ENCODE measurements around the gene PGLYRP2.
"Not testable (repeated sequence)": the region's sequence is repeated elsewhere in the genome, so short reads cannot be mapped to it uniquely, and the experiment has no call there.

The PGLYRP2 gene

DNA sequence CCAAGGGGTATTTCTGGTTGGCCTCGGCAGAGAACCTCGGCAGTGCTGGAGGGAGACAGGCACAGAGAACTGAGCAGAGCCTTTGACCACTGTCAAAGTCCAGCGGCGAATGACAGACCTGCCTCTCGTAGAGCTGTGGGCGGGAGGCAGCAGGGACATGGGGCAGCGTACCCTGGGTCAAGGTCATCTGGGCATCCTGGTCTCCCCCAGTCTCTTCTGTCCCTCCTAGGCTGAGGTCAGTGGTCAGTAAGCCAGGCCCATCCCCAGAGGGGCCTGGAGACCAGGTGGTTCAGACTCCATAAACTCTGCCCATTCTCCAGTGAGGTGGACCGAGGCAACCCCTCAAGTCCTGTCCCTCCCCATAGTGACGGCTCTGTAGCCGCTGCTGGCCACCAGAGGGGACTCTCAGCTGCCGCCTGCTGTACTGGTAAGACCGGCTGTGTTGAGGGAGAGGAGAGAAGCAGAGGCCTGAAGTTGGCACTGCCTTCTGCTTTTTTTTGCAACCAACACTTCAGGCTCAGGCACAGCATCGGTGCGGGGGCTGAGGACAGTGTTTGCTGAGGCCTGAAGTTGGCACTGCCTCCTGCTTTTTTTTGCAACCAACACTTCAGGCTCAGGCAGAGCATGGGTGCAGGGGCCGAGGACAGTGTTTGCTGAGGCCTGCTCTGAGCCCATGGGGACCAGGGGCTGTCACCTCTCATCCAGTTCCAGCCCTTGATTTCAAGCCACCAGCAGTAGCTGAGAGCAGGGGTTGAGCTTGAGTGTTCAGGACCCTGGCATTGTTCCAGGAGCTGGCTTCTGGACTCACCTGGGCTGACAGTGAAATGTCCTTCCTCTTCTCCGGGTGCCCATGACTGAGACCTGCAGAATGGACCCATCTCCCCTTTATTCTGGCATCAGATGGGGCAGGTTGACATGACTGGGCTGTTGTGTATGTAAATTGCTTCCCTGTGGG, at the start of gene PGLYRP2:
Gene PGLYRP2 (minus strand): TSS at position 111 of the 955 bp plus-strand sequence. CDS start 130 bp downstream, outside the sequence.
- no peak for DNase-seq (ENCODE audit: low read depth)

GRCh38 chr19:15527705-15528104, 48.4 kb upstream of the PGLYRP2 start:
- DNase-seq (ENCODE audit: low read depth), result no peak

- DNase-seq (ENCODE audit: low read depth), result no peak
Observed at GRCh38 chr19:15526408-15526807, 47.1 kb upstream of the PGLYRP2 start.

DNA sequence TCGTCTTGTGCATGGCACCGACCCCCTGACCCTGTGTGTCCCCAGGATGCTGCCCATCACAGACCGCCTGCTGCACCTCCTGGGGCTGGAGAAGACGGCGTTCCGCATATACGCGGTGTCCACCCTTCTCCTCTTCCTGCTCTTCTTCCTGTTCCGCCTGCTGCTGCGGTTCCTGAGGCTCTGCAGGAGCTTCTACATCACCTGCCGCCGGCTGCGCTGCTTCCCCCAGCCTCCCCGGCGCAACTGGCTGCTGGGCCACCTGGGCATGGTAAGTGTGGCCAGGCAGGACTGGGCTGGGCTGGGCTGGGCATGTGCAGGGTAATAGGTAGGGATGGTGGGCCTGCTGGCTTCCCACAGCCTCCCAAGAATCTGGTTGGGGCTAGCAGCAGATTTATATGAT, 46.0 kb upstream of the PGLYRP2 start:
- no peak for DNase-seq (ENCODE audit: low read depth)

- no peak for DNase-seq (ENCODE audit: low read depth)
Observed at GRCh38 chr19:15524781-15525180, 45.5 kb upstream of the PGLYRP2 start.

DNA sequence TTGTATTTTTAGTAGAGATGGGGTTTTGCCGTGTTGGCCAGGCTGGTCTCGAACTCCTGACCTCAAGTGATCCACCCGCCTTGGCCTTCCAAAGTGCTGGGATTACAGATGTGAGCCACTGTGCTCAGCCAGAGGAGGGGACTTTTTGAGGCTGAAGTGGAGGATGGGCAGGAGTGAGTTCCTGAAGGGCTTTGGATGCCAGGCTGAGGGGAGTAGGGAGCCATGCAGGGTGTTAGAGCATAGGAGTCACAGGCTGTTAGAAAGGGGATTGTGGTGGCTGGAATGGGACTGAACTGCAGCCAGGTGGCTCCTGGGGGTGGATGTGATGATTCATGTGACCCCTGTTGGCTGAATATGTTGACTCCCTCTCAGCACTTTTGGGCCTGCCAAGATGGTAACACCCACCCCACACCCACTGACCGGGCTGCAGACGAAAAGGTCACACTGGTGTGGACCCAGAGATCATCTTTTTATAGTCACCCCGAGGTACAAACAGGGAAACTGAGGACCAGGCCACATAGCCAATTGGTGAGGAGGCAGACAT, 40.2 kb upstream of the PGLYRP2 start:
- no peak for DNase-seq (ENCODE audit: low read depth)

DNA sequence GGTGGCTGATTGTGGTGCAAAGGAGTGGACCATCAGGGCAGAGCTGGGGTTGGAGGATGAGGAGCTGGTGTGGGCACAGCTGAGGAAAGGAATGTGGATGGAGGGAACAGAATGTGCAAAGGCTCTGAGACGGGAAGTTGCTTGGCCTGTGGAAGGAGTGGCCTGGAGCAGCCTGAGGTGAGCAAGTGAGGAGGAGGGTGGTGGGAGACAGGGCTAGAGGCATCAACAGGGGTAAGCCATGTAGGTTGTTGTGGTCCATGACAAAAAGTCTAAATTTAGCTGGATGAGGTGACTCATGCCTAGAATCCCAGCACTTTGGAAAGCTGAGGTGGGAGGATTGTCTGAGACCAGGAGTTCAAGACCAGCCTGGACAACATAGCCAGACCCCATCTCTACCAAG, 38.5 kb upstream of the PGLYRP2 start:
- no peak for DNase-seq (ENCODE audit: low read depth)

GRCh38 chr19:15516363-15516762, 37.1 kb upstream of the PGLYRP2 start:
- no peak for DNase-seq (ENCODE audit: low read depth)

DNA sequence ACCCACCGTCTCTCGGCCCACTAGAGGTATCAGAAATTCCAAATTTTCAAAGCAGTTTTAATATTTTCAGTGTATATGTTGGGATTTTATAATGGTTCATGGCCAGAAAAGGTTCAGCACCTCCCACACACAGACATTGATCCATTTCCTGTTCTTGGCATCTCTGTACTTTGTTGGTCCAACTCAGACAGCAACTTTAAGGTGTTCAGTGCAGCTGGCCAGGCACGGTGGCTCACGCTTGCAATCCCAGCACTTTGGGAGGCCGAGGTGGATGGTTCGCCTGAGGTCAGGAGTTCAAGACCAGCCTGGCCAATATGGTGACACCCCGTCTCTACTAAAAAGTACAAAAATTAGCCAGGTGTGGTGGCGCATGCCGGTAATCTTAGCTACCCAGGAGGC, 35.9 kb upstream of the PGLYRP2 start:
- not testable (repeated sequence) for DNase-seq (ENCODE audit: low read depth)

DNA sequence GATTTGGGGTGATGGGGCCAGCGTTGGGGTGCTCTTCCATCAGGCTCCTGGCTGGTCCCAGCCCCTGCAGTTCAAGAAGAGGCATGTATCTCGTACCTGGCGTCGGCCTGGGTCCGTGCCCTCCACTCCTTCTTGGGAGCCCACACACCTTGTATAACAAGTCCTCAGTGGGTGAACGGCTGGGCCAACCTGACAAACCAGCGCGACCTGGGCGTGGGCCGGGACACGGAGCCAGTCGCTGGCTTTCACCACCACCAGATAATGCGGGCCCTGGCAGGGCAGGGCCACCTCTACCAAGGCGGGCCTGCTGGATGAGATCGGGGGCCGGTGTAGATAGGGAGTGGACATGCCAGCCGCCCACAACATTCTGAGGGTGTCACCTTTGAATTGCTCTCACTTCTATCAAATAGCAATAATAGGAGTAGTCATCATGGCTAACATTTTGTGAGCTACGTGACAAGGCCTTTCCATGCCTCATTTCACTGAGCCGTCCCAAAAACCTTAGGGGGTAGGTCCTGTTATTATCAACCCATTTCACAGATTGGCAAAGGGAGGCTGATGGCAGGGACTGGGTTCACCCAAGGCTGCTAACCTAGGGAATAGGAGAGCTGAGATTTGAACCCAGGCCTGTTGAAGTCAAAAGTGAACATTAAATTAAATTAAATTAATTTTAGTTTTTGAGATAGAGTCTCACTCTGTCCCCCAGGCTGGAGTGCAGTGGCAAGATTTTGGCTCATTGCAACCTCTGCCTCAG, 32.5 kb upstream of the PGLYRP2 start:
- DNase-seq (ENCODE audit: low read depth), result no peak

- DNase-seq (ENCODE audit: low read depth), result no peak
Observed at GRCh38 chr19:15508035-15508710, 28.9 kb upstream of the PGLYRP2 start, which contains the start of gene CYP4F22. Gene CYP4F22 (plus strand): TSS chr19:15508525. CDS start chr19:15525337, 16,812 bp downstream.

- DNase-seq (ENCODE audit: low read depth), result no peak
Observed at GRCh38 chr19:15507068-15508034, 28.1 kb upstream of the PGLYRP2 start.

- DNase-seq (ENCODE audit: low read depth), result no peak
Observed at GRCh38 chr19:15506074-15506571, 26.8 kb upstream of the PGLYRP2 start.

DNA sequence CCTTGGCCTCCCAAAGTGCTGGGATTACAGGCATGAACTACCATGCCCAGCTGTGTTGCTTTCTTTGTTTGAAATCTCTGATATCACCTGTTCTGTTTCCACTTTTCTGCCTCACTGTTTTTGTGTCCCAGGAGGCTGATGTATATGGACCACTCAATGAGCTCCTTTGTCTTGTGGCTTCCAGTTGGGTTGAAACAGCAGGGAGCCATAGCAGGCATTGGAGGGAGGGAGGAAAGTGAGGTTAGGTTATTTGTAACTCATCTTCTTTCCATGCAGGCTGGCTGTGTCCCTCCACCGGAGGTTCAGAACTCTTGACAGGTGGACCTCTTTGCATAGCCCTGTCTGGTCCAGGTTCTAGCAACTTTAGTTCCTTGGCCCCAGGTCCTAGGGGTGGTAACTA, 23.0 kb upstream of the PGLYRP2 start:
- no peak for DNase-seq (ENCODE audit: low read depth)

- DNase-seq (ENCODE audit: low read depth), result no peak
Observed at GRCh38 chr19:15501596-15501995, 22.3 kb upstream of the PGLYRP2 start.

DNA sequence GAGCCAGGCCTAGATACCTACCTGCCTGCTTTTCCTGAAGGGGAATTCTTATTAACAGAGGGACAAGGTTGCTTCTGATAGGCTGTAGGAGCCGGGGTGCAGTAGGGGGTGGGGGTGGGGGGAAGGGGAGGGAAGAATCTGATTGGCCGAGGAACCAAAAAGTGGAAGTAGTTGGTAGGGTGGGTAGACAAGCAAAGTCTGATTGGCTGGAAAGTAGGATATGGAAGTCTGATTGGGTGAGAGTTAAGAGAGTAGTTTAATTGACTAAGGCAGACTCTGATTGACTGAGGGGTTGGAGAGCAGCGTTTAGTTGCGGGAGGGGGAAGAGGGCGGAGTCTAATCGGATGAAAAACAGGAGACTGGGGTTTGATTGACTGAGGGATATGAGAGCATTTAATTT, 19.6 kb upstream of the PGLYRP2 start:
- DNase-seq (ENCODE audit: low read depth), result no peak

- no peak for DNase-seq (ENCODE audit: low read depth)
Observed at GRCh38 chr19:15498156-15498858, 19.0 kb upstream of the PGLYRP2 start.

DNA sequence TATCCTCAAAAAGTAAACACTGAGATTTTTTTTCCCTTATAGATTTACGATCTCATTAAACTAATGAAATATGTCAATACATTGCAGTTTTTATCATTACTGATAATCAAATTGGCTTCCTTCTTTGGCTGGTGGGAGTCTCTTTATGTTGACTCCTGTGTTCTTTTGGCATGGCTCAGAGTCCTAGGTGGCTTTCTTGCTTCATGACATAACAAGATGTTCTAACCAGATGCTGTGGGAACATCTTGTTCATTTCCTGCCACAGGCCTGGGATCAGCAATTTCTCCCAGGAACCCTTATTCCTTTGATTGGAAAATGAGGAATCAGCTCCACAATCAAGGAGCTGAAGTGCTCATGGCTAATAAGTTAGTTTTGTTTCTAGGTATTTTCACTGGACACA, 15.8 kb upstream of the PGLYRP2 start:
- no peak for DNase-seq (ENCODE audit: low read depth)

DNA sequence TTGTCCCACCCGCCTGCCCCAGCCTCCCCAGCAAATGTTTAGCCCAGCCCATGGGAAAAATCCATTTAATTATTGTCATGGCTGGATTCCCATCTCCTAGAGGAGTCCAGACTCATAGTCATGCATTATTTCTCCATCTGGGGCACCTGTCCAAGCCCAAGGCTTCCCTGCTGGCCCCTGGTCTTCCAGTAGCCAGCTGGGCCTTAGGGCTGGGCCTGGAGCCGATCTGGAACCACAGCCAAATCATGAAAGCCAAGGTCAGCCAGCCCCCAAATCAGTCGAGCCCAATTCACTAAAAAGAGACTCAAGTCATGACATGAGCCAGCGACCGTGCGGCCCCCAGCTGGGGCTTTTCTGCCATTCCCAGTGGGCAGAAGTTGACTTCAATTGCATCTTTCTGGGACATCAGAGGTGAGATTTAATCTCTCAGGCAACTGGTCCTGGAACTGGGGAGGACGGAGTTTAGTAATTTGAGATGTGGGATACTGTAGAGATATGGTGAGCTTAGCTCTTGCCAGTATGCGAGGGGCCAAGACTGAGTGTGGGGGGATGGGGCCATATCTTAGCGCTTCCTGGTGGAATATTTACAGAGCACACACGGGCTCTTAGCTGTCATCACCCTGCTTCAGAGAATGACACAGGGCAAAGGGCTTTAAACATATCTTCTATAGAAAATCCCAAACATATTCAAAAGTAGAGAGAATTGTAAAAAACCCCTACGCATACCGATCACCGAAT, 9.4 kb upstream of the PGLYRP2 start:
- DNase-seq (ENCODE audit: low read depth), result no peak
